HG02870 (cell line): ENCODE results near the gene GMIP.
A peak's percentile ranks its signal among the peaks of the same experiment; 100 is the strongest.
"Not testable (repeated sequence)": the region's sequence is repeated elsewhere in the genome, so short reads cannot be mapped to it uniquely, and the experiment has no call there.

Source experiments
- ATAC-seq: cut with Tn5 transposase; IDR thresholded peaks from one replicate; pipeline ENCODE4 v1.9.1; 2021; ENCODE audit warnings: mild to moderate bottlenecking, moderate library complexity; ENCODE audit not compliant: unreplicated experiment

The GMIP gene

GRCh38 chr19:19613506-19613905 is 30.0 kb downstream of the GMIP start:
- ATAC-seq, result no peak

- ATAC-seq, result no peak
Observed at GRCh38 chr19:19610376-19611202, 32.9 kb downstream of the GMIP start.

GRCh38 chr19:19606686-19607085 is 36.8 kb downstream of the GMIP start:
- ATAC-seq, result not testable (repeated sequence)

GRCh38 chr19:19606021-19606420 is 37.4 kb downstream of the GMIP start:
- no peak for ATAC-seq

- no peak for ATAC-seq
Observed at GRCh38 chr19:19602713-19603324, 40.6 kb downstream of the GMIP start.

GRCh38 chr19:19602136-19602712 is 41.2 kb downstream of the GMIP start:
- ATAC-seq, result no peak

- ATAC-seq, result no peak
Observed at GRCh38 chr19:19600793-19601330, 42.6 kb downstream of the GMIP start.

- peak; percentile 24 for ATAC-seq
Observed at GRCh38 chr19:19598728-19599451, 44.6 kb downstream of the GMIP start.

- ATAC-seq, result peak; percentile 65
Observed at GRCh38 chr19:19597809-19598306, 45.6 kb downstream of the GMIP start.

GRCh38 chr19:19595171-19595701 is 48.2 kb downstream of the GMIP start:
- no peak for ATAC-seq

GRCh38 chr19:19594381-19594780 is 49.1 kb downstream of the GMIP start:
- no peak for ATAC-seq

GRCh38 chr19:19592690-19593089 is 50.8 kb downstream of the GMIP start:
- no peak for ATAC-seq

- peak; percentile 74 for ATAC-seq
Observed at GRCh38 chr19:19591133-19591825, 52.2 kb downstream of the GMIP start.

GRCh38 chr19:19588546-19588945 is 54.9 kb downstream of the GMIP start:
- ATAC-seq, result no peak

GRCh38 chr19:19587771-19588170 is 55.7 kb downstream of the GMIP start:
- no peak for ATAC-seq

- no peak for ATAC-seq
Observed at GRCh38 chr19:19584356-19584755, 59.1 kb downstream of the GMIP start.

- no peak for ATAC-seq
Observed at GRCh38 chr19:19582471-19582870, 61.0 kb downstream of the GMIP start.

GRCh38 chr19:19581391-19581790 is 62.1 kb downstream of the GMIP start:
- ATAC-seq, result no peak

GRCh38 chr19:19580418-19580817 is 63.0 kb downstream of the GMIP start:
- ATAC-seq, result no peak
